NCI-H510A treated with DMSO at 0.1 percent for 48 hours (cell line): ENCODE results near the gene TREML2.

Source experiments
- DNase-seq: peaks from one replicate; lab custom pipeline; 2025; lab: John Stamatoyannopoulos, UW

Gene TREML2

GRCh38 chr6:41147917-41148316 lies 53.0 kb downstream of the TREML2 start:
- DNase-seq: no peak
